WTC11 (cell line): Measurements from ENCODE around the gene RGMA.

Experiments
- CREB1 ChIP-seq: sonication (generic); formaldehyde crosslinking; IDR thresholded peaks from 2 replicates; pipeline ENCODE4 v1.8.0; 2023; ENCODE audit warnings: mild to moderate bottlenecking, missing genetic modification reagents
- CREM ChIP-seq: sonication (generic); formaldehyde crosslinking; IDR thresholded peaks from 2 replicates; pipeline ENCODE4 v1.8.1; 2022; ENCODE audit warnings: mild to moderate bottlenecking, missing genetic modification reagents, moderate library complexity
- CTCF ChIP-seq: fragments of 200-600 bp; IDR thresholded peaks from 2 replicates; pipeline ENCODE4 v1.8.0; 2022; ENCODE audit warnings: antibody characterized with exemption
- E2F1 ChIP-seq: sonication (generic); formaldehyde crosslinking; IDR thresholded peaks from 2 replicates; pipeline ENCODE4 v1.8.0; 2022; ENCODE audit warnings: mild to moderate bottlenecking, missing genetic modification reagents
- GABPB1 ChIP-seq: sonication (generic); formaldehyde crosslinking; IDR thresholded peaks from 2 replicates; pipeline ENCODE4 v1.8.1; 2023; ENCODE audit warnings: mild to moderate bottlenecking, missing genetic modification reagents
- MYBL2 ChIP-seq: sonication (generic); formaldehyde crosslinking; IDR thresholded peaks from 2 replicates; pipeline ENCODE4 v1.8.1; 2023; ENCODE audit warnings: mild to moderate bottlenecking, moderate library complexity, missing genetic modification reagents
- NFYB ChIP-seq: sonication (generic); formaldehyde crosslinking; conservative IDR thresholded peaks from 2 replicates; pipeline ENCODE4 v1.8.0; 2022; ENCODE audit warnings: low read depth, missing genetic modification reagents
- SP1 ChIP-seq: sonication (generic); formaldehyde crosslinking; conservative IDR thresholded peaks from 2 replicates; pipeline ENCODE4 v1.8.1; 2022; ENCODE audit warnings: missing genetic modification reagents
- TEAD4 ChIP-seq: sonication (generic); formaldehyde crosslinking; IDR thresholded peaks from 2 replicates; pipeline ENCODE4 v1.8.0; 2022; ENCODE audit warnings: mild to moderate bottlenecking, missing genetic modification reagents
- ZNF416 ChIP-seq: fragments of 250-450 bp; sonication (Bioruptor Pico); IDR thresholded peaks from 2 replicates; pipeline ENCODE4 v1.9.0; 2021; ENCODE audit warnings: mild to moderate bottlenecking, inconsistent platforms
- TF ChIP-seq, protein P1 (sequence below): sonication (generic); formaldehyde crosslinking; IDR thresholded peaks from 2 replicates; pipeline ENCODE4 v1.8.1; 2023; ENCODE audit warnings: mild to moderate bottlenecking, missing genetic modification reagents
- TF ChIP-seq, protein P2 (sequence below): fragments of 250-450 bp; sonication (Bioruptor Pico); IDR thresholded peaks from 2 replicates; pipeline ENCODE4 v1.9.0; 2021; ENCODE audit warnings: mild to moderate bottlenecking, borderline replicate concordance

GRCh38 chr15:93026380-93026817, 62.6 kb downstream of the RGMA start:
- TF ChIP-seq MYBL2 (CRISPR knock-in tag) (no peak), CREM (no peak), NFYB (CRISPR knock-in tag) (no peak), CTCF (no peak), TEAD4 (CRISPR knock-in tag) (no peak), SP1 (no peak), CREB1 (CRISPR knock-in tag) (no peak), GABPB1 (CRISPR knock-in tag) (no peak), E2F1 (CRISPR knock-in tag) (no peak), ZNF416 (CRISPR knock-in tag) (no peak)
- TF ChIP-seq, protein P1, sequence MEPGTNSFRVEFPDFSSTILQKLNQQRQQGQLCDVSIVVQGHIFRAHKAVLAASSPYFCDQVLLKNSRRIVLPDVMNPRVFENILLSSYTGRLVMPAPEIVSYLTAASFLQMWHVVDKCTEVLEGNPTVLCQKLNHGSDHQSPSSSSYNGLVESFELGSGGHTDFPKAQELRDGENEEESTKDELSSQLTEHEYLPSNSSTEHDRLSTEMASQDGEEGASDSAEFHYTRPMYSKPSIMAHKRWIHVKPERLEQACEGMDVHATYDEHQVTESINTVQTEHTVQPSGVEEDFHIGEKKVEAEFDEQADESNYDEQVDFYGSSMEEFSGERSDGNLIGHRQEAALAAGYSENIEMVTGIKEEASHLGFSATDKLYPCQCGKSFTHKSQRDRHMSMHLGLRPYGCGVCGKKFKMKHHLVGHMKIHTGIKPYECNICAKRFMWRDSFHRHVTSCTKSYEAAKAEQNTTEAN (CRISPR knock-in tag): no peak
- TF ChIP-seq, protein P2, sequence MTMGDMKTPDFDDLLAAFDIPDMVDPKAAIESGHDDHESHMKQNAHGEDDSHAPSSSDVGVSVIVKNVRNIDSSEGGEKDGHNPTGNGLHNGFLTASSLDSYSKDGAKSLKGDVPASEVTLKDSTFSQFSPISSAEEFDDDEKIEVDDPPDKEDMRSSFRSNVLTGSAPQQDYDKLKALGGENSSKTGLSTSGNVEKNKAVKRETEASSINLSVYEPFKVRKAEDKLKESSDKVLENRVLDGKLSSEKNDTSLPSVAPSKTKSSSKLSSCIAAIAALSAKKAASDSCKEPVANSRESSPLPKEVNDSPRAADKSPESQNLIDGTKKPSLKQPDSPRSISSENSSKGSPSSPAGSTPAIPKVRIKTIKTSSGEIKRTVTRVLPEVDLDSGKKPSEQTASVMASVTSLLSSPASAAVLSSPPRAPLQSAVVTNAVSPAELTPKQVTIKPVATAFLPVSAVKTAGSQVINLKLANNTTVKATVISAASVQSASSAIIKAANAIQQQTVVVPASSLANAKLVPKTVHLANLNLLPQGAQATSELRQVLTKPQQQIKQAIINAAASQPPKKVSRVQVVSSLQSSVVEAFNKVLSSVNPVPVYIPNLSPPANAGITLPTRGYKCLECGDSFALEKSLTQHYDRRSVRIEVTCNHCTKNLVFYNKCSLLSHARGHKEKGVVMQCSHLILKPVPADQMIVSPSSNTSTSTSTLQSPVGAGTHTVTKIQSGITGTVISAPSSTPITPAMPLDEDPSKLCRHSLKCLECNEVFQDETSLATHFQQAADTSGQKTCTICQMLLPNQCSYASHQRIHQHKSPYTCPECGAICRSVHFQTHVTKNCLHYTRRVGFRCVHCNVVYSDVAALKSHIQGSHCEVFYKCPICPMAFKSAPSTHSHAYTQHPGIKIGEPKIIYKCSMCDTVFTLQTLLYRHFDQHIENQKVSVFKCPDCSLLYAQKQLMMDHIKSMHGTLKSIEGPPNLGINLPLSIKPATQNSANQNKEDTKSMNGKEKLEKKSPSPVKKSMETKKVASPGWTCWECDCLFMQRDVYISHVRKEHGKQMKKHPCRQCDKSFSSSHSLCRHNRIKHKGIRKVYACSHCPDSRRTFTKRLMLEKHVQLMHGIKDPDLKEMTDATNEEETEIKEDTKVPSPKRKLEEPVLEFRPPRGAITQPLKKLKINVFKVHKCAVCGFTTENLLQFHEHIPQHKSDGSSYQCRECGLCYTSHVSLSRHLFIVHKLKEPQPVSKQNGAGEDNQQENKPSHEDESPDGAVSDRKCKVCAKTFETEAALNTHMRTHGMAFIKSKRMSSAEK: no peak
